ENCODE results near the gene SYTL4.

The SYTL4 gene

GRCh38 chrX:100687546-100687945, 44.4 kb downstream of the SYTL4 start:
- DNase-seq = no peak

GRCh38 chrX:100687128-100687527, 44.8 kb downstream of the SYTL4 start:
- DNase-seq = no peak

GRCh38 chrX:100685997-100686305, 46.0 kb downstream of the SYTL4 start:
- no peak for DNase-seq

GRCh38 chrX:100685284-100685996, 46.5 kb downstream of the SYTL4 start:
- DNase-seq = peak; percentile 47

GRCh38 chrX:100682939-100683338, 49.0 kb downstream of the SYTL4 start:
- DNase-seq = no peak

GRCh38 chrX:100681599-100681998, 50.3 kb downstream of the SYTL4 start:
- no peak for DNase-seq

- DNase-seq = no peak
Observed at GRCh38 chrX:100680756-100681155, 51.2 kb downstream of the SYTL4 start.

GRCh38 chrX:100677611-100678181, 54.2 kb downstream of the SYTL4 start:
- no peak for DNase-seq

- no peak for DNase-seq
Observed at GRCh38 chrX:100674705-100675104, 57.2 kb downstream of the SYTL4 start.

GRCh38 chrX:100673397-100673953, 58.4 kb downstream of the SYTL4 start:
- DNase-seq = no peak

GRCh38 chrX:100672966-100673365, 59.0 kb downstream of the SYTL4 start:
- no peak for DNase-seq

GRCh38 chrX:100663642-100664041, 68.3 kb downstream of the SYTL4 start:
- no peak for DNase-seq

- no peak for DNase-seq
Observed at GRCh38 chrX:100662796-100663195, 69.1 kb downstream of the SYTL4 start.

GRCh38 chrX:100662170-100662569, 69.8 kb downstream of the SYTL4 start:
- no peak for DNase-seq

GRCh38 chrX:100659431-100660137, 72.3 kb downstream of the SYTL4 start:
- no peak for DNase-seq

- no peak for DNase-seq
Observed at GRCh38 chrX:100658941-100659381, 73.0 kb downstream of the SYTL4 start.

GRCh38 chrX:100654261-100654660, 77.7 kb downstream of the SYTL4 start:
- no peak for DNase-seq

- no peak for DNase-seq
Observed at GRCh38 chrX:100652266-100652665, 79.7 kb downstream of the SYTL4 start.

GRCh38 chrX:100650841-100651240, 81.1 kb downstream of the SYTL4 start:
- DNase-seq = no peak

- no peak for DNase-seq
Observed at GRCh38 chrX:100649550-100650356, 82.2 kb downstream of the SYTL4 start.

GRCh38 chrX:100648458-100649417, 83.2 kb downstream of the SYTL4 start:
- DNase-seq = no peak

- DNase-seq = no peak
Observed at GRCh38 chrX:100647739-100648138, 84.2 kb downstream of the SYTL4 start.
